ENCODE measurements around the gene ZNF683.

DNA sequence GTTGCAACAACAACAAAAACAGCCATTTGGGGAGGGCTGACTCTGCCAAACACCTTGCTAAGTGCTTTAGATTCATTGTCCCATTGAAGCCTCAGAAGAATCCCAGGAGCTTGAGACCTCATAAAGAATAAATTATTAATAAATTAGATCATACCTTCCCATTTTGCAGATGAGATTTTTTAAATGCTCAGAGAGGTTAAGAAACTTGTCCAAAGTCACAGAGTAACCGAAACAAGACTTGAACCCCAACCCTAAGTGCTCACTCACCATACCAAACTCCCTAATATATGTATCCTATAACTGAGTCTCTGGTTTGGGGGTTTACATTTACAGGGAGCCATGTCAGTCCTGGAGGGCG, 22.2 kb downstream of the ZNF683 start:
- TF ChIP-seq, protein P1, sequence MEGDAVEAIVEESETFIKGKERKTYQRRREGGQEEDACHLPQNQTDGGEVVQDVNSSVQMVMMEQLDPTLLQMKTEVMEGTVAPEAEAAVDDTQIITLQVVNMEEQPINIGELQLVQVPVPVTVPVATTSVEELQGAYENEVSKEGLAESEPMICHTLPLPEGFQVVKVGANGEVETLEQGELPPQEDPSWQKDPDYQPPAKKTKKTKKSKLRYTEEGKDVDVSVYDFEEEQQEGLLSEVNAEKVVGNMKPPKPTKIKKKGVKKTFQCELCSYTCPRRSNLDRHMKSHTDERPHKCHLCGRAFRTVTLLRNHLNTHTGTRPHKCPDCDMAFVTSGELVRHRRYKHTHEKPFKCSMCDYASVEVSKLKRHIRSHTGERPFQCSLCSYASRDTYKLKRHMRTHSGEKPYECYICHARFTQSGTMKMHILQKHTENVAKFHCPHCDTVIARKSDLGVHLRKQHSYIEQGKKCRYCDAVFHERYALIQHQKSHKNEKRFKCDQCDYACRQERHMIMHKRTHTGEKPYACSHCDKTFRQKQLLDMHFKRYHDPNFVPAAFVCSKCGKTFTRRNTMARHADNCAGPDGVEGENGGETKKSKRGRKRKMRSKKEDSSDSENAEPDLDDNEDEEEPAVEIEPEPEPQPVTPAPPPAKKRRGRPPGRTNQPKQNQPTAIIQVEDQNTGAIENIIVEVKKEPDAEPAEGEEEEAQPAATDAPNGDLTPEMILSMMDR (conservative IDR thresholded peaks at IDR 0.05): no peak
- TF ChIP-seq ZFX (IDR thresholded peaks at IDR 0.05): no peak
